ENCODE data around the gene TBC1D22A. TPM values are rescaled to one million over a fixed set of nuclear protein-coding genes. Genes with fewer than 3 reads are reported as not detected.
A peak's percentile ranks its signal among the peaks of the same experiment; 100 is the strongest.

Gene TBC1D22A
- total RNA-seq, 1 experiment from 2014 or later = 14.3 TPM

DNA sequence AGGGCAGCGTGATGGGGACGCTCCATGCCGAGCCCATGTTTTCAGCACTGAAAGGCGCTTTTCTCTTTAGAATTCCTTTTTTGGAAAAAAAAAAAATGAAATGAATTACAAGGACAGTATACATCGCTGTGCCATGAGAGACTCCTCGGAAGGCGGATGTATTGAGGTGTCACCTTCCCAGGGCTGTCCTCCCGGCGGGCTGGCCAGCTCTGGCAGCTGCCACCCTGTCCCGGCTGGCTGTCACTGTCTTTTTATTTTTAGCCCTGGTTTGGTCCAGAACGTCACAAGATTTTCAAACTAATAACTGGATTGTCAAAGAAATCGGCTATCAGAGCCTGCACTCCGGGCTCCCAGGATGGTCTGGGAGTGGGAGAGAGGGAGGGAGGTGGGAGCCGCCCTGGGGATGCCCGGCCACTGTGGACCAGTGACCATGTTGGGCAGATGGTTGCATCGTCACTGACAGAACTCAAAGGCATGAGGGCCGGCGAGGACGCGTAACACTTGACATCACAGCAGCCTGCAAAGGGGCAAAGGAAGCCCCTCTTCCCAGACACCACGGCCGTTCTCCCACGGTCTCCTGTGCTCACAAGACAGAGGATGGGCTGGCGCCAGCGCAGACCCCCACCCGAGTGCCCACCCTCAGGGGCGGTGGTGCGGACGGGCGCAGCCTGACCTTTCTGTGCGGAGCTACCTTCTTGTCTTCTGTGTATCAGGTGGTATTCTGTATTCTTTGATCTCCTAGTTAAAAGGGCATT, 392.9 kb downstream of the TBC1D22A start:
- Histone ChIP-seq H3F3A (ENCODE audit: low read length, unreplicated experiment) (no peaks in the 10 kb centered on the region), H3K4me1 (ENCODE audit: insufficient read depth, low read length) (peaks cover 22% of the 10 kb centered on the region; the same call in 1 of the 2 replicates), H3K4me2 (ENCODE audit: low read length) (peak overlapping the region; percentile 85), H3K9me2 (replicated peaks; ENCODE audit: low read length) (no peaks in the 10 kb centered on the region), H3K79me2 (ENCODE audit: low read length) (no peaks in the 10 kb centered on the region), H3K9me3 (ENCODE audit: low read length) (no peaks in the 10 kb centered on the region), H3K9ac (ENCODE audit: low read length) (no peak overlapping the region), H2AFZ (ENCODE audit: low read length) (peak overlapping the region; percentile 69), H3K4me3 (ENCODE audit: low read length) (peak overlapping the region; percentile 58; the same call in 1 of the 2 replicates), H3K27me3 (ENCODE audit: low read length) (no peaks in the 10 kb centered on the region), H3K27ac (ENCODE audit: low read length) (0 out of 2 replicates have a peak overlapping the region, but pooled peaks have one; percentile 16), H3K36me3 (ENCODE audit: low read depth, low read length) (no peaks in the 10 kb centered on the region), H4K20me1 (ENCODE audit: low read length) (no peaks in the 10 kb centered on the region)
- TF ChIP-seq, protein P1, sequence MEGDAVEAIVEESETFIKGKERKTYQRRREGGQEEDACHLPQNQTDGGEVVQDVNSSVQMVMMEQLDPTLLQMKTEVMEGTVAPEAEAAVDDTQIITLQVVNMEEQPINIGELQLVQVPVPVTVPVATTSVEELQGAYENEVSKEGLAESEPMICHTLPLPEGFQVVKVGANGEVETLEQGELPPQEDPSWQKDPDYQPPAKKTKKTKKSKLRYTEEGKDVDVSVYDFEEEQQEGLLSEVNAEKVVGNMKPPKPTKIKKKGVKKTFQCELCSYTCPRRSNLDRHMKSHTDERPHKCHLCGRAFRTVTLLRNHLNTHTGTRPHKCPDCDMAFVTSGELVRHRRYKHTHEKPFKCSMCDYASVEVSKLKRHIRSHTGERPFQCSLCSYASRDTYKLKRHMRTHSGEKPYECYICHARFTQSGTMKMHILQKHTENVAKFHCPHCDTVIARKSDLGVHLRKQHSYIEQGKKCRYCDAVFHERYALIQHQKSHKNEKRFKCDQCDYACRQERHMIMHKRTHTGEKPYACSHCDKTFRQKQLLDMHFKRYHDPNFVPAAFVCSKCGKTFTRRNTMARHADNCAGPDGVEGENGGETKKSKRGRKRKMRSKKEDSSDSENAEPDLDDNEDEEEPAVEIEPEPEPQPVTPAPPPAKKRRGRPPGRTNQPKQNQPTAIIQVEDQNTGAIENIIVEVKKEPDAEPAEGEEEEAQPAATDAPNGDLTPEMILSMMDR (conservative IDR thresholded peaks at IDR 0.05; ENCODE audit: low read depth, low read length) = no peak
- no peak for TF ChIP-seq EZH2phosphoT487 (IDR thresholded peaks at IDR 0.05; ENCODE audit: borderline replicate concordance, low read length)
- ChIA-PET CTCF (no interaction called here), POLR2A (ENCODE audit: unreplicated experiment) (no interaction called here)
- intact Hi-C loops (cut with micrococcal nuclease) = no loop called here
- no peak for DNase-seq
- peak; percentile 39 for ATAC-seq
- BruUV-seq (replicated peaks) = no TSS peak

DNA sequence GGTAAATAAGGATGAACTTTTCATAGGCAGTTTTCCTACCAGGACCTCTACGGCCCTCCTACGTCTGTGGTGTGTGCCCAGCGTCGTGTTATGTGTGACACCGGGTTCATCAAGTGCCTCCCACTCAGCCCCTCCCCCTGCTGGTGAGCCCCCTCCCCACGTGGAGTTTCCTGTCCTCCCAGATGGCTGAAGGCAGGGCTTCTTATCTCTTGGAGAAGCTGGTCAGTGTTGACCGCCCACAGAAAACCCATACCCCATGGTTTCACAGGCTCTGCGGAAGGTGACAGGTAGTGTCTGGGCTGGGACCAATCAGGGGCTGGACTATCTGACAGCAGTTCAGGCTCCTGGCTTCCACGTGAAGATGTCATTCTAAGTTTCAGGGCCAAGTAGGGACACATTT, 393.5 kb downstream of the TBC1D22A start:
- H2AFZ ChIP-seq (ENCODE audit: low read length) = no peak overlapping the region
- ATAC-seq (no peak), DNase-seq (no peak)
- H3K9ac ChIP-seq (ENCODE audit: low read length) = no peak overlapping the region
- ChIA-PET CTCF (no interaction called here), POLR2A (ENCODE audit: unreplicated experiment) (no interaction called here)
- no peaks in the 10 kb centered on the region for H3F3A ChIP-seq (ENCODE audit: low read length, unreplicated experiment)
- no peaks in the 10 kb centered on the region for H4K20me1 ChIP-seq (ENCODE audit: low read length)
- no TSS peak for BruUV-seq (replicated peaks)
- H3K4me1 ChIP-seq (ENCODE audit: insufficient read depth, low read length) = peaks cover 22% of the 10 kb centered on the region; the same call in 1 of the 2 replicates
- H3K36me3 ChIP-seq (ENCODE audit: low read depth, low read length) = no peaks in the 10 kb centered on the region
- H3K9me3 ChIP-seq (ENCODE audit: low read length) = no peaks in the 10 kb centered on the region
- H3K4me3 ChIP-seq (ENCODE audit: low read length) = no peak overlapping the region
- intact Hi-C loops (cut with micrococcal nuclease) = no loop called here
- no peak overlapping the region for H3K27ac ChIP-seq (ENCODE audit: low read length)
- no peaks in the 10 kb centered on the region for H3K79me2 ChIP-seq (ENCODE audit: low read length)
- no peak for TF ChIP-seq EZH2 (IDR thresholded peaks at IDR 0.05; ENCODE audit: low read length, unreplicated experiment)
- TF ChIP-seq, protein P1 (conservative IDR thresholded peaks at IDR 0.05; ENCODE audit: low read depth, low read length) = no peak
- no peak for TF ChIP-seq EZH2phosphoT487 (IDR thresholded peaks at IDR 0.05; ENCODE audit: borderline replicate concordance, low read length)
- H3K4me2 ChIP-seq (ENCODE audit: low read length) = no peak overlapping the region
- H3K9me2 ChIP-seq (replicated peaks; ENCODE audit: low read length) = no peaks in the 10 kb centered on the region
- H3K27me3 ChIP-seq (ENCODE audit: low read length) = no peaks in the 10 kb centered on the region

DNA sequence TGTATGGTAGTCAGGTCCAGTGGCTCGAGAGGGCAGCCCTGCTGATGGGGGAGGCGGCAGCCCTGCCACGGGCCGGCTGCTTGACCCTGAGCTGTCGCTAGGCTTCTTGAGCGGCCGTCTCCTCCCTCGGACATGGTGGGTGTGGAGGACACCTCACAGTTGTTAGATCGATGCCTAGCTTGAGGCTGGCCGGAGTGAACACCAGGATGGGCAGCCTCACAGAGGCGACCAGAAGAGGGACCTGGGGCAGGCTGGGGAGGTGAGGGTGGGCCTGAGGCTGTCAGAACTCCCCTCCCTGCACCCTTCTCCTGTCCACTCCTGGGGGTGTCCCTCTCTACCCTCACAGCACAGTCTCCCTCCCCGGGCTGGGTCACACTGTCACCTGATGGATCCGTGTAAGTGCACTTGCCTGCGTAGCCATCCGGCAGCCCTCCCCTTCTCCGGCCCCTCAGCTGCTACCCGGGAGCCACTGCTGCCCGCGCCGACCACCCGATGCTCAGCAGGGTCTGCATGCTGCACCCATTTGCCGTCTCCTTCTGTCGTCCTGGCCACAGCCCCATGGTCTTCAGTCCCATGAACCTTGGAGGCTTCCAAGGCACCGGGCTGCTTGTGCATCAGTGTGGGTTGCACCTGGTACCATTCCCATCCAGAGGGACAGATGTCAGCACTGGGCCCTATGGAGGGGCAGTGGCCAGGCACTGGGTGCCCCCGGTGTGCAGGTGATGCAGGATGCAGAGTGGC, 394.1 kb downstream of the TBC1D22A start:
- H3K27me3 ChIP-seq (ENCODE audit: low read length) = no peaks in the 10 kb centered on the region
- H3K27ac ChIP-seq (ENCODE audit: low read length) = no peak overlapping the region
- no peaks in the 10 kb centered on the region for H4K20me1 ChIP-seq (ENCODE audit: low read length)
- no peaks in the 10 kb centered on the region for H3K9me2 ChIP-seq (replicated peaks; ENCODE audit: low read length)
- intact Hi-C loops (cut with micrococcal nuclease) = no loop called here
- H3K4me1 ChIP-seq (ENCODE audit: insufficient read depth, low read length) = peaks cover 18% of the 10 kb centered on the region; the same call in 1 of the 2 replicates
- ChIA-PET POLR2A (ENCODE audit: unreplicated experiment) (no interaction called here), CTCF (no interaction called here)
- no peak for ATAC-seq
- H3F3A ChIP-seq (ENCODE audit: low read length, unreplicated experiment) = no peaks in the 10 kb centered on the region
- TF ChIP-seq EZH2phosphoT487 (IDR thresholded peaks at IDR 0.05; ENCODE audit: borderline replicate concordance, low read length) (no peak), EZH2 (IDR thresholded peaks at IDR 0.05; ENCODE audit: low read length, unreplicated experiment) (no peak)
- TF ChIP-seq, protein P1 (conservative IDR thresholded peaks at IDR 0.05; ENCODE audit: low read depth, low read length) = no peak
- no peak overlapping the region for H2AFZ ChIP-seq (ENCODE audit: low read length)
- BruUV-seq (replicated peaks) = no TSS peak
- H3K4me3 ChIP-seq (ENCODE audit: low read length) = no peak overlapping the region
- no peaks in the 10 kb centered on the region for H3K36me3 ChIP-seq (ENCODE audit: low read depth, low read length)
- no peaks in the 10 kb centered on the region for H3K9me3 ChIP-seq (ENCODE audit: low read length)
- H3K9ac ChIP-seq (ENCODE audit: low read length) = no peak overlapping the region
- H3K79me2 ChIP-seq (ENCODE audit: low read length) = no peaks in the 10 kb centered on the region
- H3K4me2 ChIP-seq (ENCODE audit: low read length) = no peak overlapping the region
- no peak for DNase-seq

Data from PC-3 (cell line).